Measurements from ENCODE around the gene FXYD2. TPM values are rescaled to one million over a fixed set of nuclear protein-coding genes. Genes with fewer than 3 reads are reported as not detected.

Gene FXYD2
- total RNA-seq, 1 donor from 2014 or later, result not detected

- Histone ChIP-seq H3K4me3 (ENCODE audit: insufficient read depth, low read depth, low read length) (no peak overlapping the region), H3K36me3 (ENCODE audit: insufficient read depth, low read length) (no peaks in the 10 kb centered on the region), H3K4me1 (ENCODE audit: insufficient read depth, low read length) (peaks cover 13% of the 10 kb centered on the region), H3K9me3 (ENCODE audit: insufficient read depth, low read depth, low read length) (no peaks in the 10 kb centered on the region), H3K79me2 (ENCODE audit: insufficient read depth, low read length) (no peaks in the 10 kb centered on the region), H2AFZ (ENCODE audit: low read depth, low read length) (no peak overlapping the region), H3K27me3 (ENCODE audit: insufficient read depth, low read length) (peaks cover 5% of the 10 kb centered on the region), H3K9ac (ENCODE audit: low read length) (no peak overlapping the region), H4K20me1 (ENCODE audit: insufficient read depth, low read length) (no peaks in the 10 kb centered on the region), H3K4me2 (ENCODE audit: low read length) (no peak overlapping the region), H3K27ac (ENCODE audit: low read depth, low read length) (no peak overlapping the region)
- Mint-ChIP-seq H3K4me3 (ENCODE audit: unreplicated experiment) (peak overlapping the region; percentile 27), H3K27ac (ENCODE audit: unreplicated experiment) (no peak overlapping the region), H3K36me3 (ENCODE audit: low read depth, unreplicated experiment) (no peaks in the 10 kb centered on the region), H3K27me3 (ENCODE audit: low read depth, unreplicated experiment) (peaks cover 28% of the 10 kb centered on the region), H3K9me3 (ENCODE audit: unreplicated experiment) (peaks cover 6% of the 10 kb centered on the region), H3K4me1 (ENCODE audit: low read depth, unreplicated experiment) (peaks cover 12% of the 10 kb centered on the region)
- TF ChIP-seq CTCF (IDR thresholded peaks at IDR 0.05; ENCODE audit: insufficient read depth, low read depth, low read length) (no peak), EZH2 (IDR thresholded peaks at IDR 0.05; ENCODE audit: insufficient read depth, low read length) (no peak)
- DNase-seq (ENCODE audit: low read depth) (no peak), FAIRE-seq (no peak)
Observed at GRCh38 chr11:117830674-117831351, 6.3 kb upstream of the FXYD2 start.

GRCh38 chr11:117830072-117830471 is 5.5 kb upstream of the FXYD2 start:
- peaks cover 6% of the 10 kb centered on the region for H3K9me3 Mint-ChIP-seq (ENCODE audit: unreplicated experiment)
- Histone ChIP-seq H3K4me2 (ENCODE audit: low read length) (no peak overlapping the region), H3K4me3 (ENCODE audit: insufficient read depth, low read depth, low read length) (no peak overlapping the region), H3K27ac (ENCODE audit: low read depth, low read length) (no peak overlapping the region), H3K79me2 (ENCODE audit: insufficient read depth, low read length) (no peaks in the 10 kb centered on the region), H4K20me1 (ENCODE audit: insufficient read depth, low read length) (no peaks in the 10 kb centered on the region), H3K4me1 (ENCODE audit: insufficient read depth, low read length) (peaks cover 13% of the 10 kb centered on the region), H2AFZ (ENCODE audit: low read depth, low read length) (no peak overlapping the region), H3K9ac (ENCODE audit: low read length) (no peak overlapping the region), H3K36me3 (ENCODE audit: insufficient read depth, low read length) (no peaks in the 10 kb centered on the region), H3K9me3 (ENCODE audit: insufficient read depth, low read depth, low read length) (no peaks in the 10 kb centered on the region), H3K27me3 (ENCODE audit: insufficient read depth, low read length) (peaks cover 5% of the 10 kb centered on the region)
- TF ChIP-seq EZH2 (IDR thresholded peaks at IDR 0.05; ENCODE audit: insufficient read depth, low read length) (no peak), CTCF (IDR thresholded peaks at IDR 0.05; ENCODE audit: insufficient read depth, low read depth, low read length) (no peak)
- DNase-seq (ENCODE audit: low read depth), result no peak
- H3K4me1 Mint-ChIP-seq (ENCODE audit: low read depth, unreplicated experiment), result peaks cover 13% of the 10 kb centered on the region
- no peak overlapping the region for H3K27ac Mint-ChIP-seq (ENCODE audit: unreplicated experiment)
- no peaks in the 10 kb centered on the region for H3K36me3 Mint-ChIP-seq (ENCODE audit: low read depth, unreplicated experiment)
- peak overlapping the region; percentile 45 for H3K4me3 Mint-ChIP-seq (ENCODE audit: unreplicated experiment)
- H3K27me3 Mint-ChIP-seq (ENCODE audit: low read depth, unreplicated experiment), result peaks cover 32% of the 10 kb centered on the region
- FAIRE-seq, result no peak

GRCh38 chr11:117829369-117829725 is 4.8 kb upstream of the FXYD2 start:
- H3K79me2 ChIP-seq (ENCODE audit: insufficient read depth, low read length), result no peaks in the 10 kb centered on the region
- H4K20me1 ChIP-seq (ENCODE audit: insufficient read depth, low read length), result no peaks in the 10 kb centered on the region
- no peaks in the 10 kb centered on the region for H3K36me3 ChIP-seq (ENCODE audit: insufficient read depth, low read length)
- no peak overlapping the region for H3K4me3 ChIP-seq (ENCODE audit: insufficient read depth, low read depth, low read length)
- H3K4me1 ChIP-seq (ENCODE audit: insufficient read depth, low read length), result peaks cover 16% of the 10 kb centered on the region
- Mint-ChIP-seq H3K4me3 (ENCODE audit: unreplicated experiment) (no peak overlapping the region), H3K9me3 (ENCODE audit: unreplicated experiment) (peaks cover 3% of the 10 kb centered on the region), H3K27ac (ENCODE audit: unreplicated experiment) (no peak overlapping the region), H3K36me3 (ENCODE audit: low read depth, unreplicated experiment) (no peaks in the 10 kb centered on the region), H3K4me1 (ENCODE audit: low read depth, unreplicated experiment) (peaks cover 17% of the 10 kb centered on the region), H3K27me3 (ENCODE audit: low read depth, unreplicated experiment) (peaks cover 34% of the 10 kb centered on the region)
- no peak overlapping the region for H3K4me2 ChIP-seq (ENCODE audit: low read length)
- H3K9me3 ChIP-seq (ENCODE audit: insufficient read depth, low read depth, low read length), result no peaks in the 10 kb centered on the region
- FAIRE-seq (no peak), DNase-seq (ENCODE audit: low read depth) (no peak)
- H3K27me3 ChIP-seq (ENCODE audit: insufficient read depth, low read length), result peaks cover 2% of the 10 kb centered on the region
- TF ChIP-seq CTCF (IDR thresholded peaks at IDR 0.05; ENCODE audit: insufficient read depth, low read depth, low read length), result no peak
- no peak for TF ChIP-seq EZH2 (IDR thresholded peaks at IDR 0.05; ENCODE audit: insufficient read depth, low read length)
- H3K9ac ChIP-seq (ENCODE audit: low read length), result peak overlapping the region; percentile 51
- peak overlapping the region; percentile 43 for H2AFZ ChIP-seq (ENCODE audit: low read depth, low read length)
- H3K27ac ChIP-seq (ENCODE audit: low read depth, low read length), result peak overlapping the region; percentile 36
